HepG2 (cell line): Measurements from ENCODE around the gene LAPTM4A. TPM values are rescaled to one million over a fixed set of nuclear protein-coding genes. Genes with fewer than 3 reads are reported as not detected.

Experiments
- DNMT1 ChIP-seq: sonication (generic); formaldehyde crosslinking; IDR thresholded peaks from 2 replicates; pipeline ENCODE4 v1.5.1; 2020; ENCODE audit warnings: mild to moderate bottlenecking, missing genetic modification reagents
- FOXA3 ChIP-seq: IDR thresholded peaks from 2 replicates; pipeline ENCODE4 v1.6.1; 2016; ENCODE audit warnings: missing genetic modification reagents, missing compliant biosample characterization
- KDM1A ChIP-seq: IDR thresholded peaks from 2 replicates; pipeline ENCODE4 v1.6.1; 2016; ENCODE audit warnings: missing compliant biosample characterization
- KDM5B ChIP-seq: sonication (generic); formaldehyde crosslinking; IDR thresholded peaks from 2 replicates; pipeline ENCODE4 v1.4.0; 2020; ENCODE audit warnings: missing genetic modification reagents, mild to moderate bottlenecking, borderline replicate concordance
- KLF6 ChIP-seq: IDR thresholded peaks from 2 replicates; pipeline ENCODE4 v1.8.0; 2016; ENCODE audit warnings: missing biosample characterization, missing genetic modification reagents
- KMT2B ChIP-seq: IDR thresholded peaks from 2 replicates; pipeline ENCODE4 v1.6.1; 2016; ENCODE audit warnings: missing genetic modification reagents, missing compliant biosample characterization
- MLLT10 ChIP-seq: sonication (generic); formaldehyde crosslinking; IDR thresholded peaks from 2 replicates; pipeline ENCODE4 v1.4.0; 2020; ENCODE audit warnings: missing genetic modification reagents
- RFX3 ChIP-seq: IDR thresholded peaks from 2 replicates; pipeline ENCODE4 v1.6.1; 2016; ENCODE audit warnings: missing biosample characterization, missing genetic modification reagents
- WIZ ChIP-seq: sonication (generic); formaldehyde crosslinking; IDR thresholded peaks from 2 replicates; pipeline ENCODE4 v1.5.1; 2020; ENCODE audit warnings: mild to moderate bottlenecking, missing genetic modification reagents
- ZBTB14 ChIP-seq: sonication (generic); formaldehyde crosslinking; IDR thresholded peaks from 2 replicates; pipeline ENCODE4 v1.4.0; 2020; ENCODE audit warnings: missing genetic modification reagents
- ZBTB4 ChIP-seq: sonication (generic); formaldehyde crosslinking; IDR thresholded peaks from 2 replicates; pipeline ENCODE4 v1.4.0; 2020; ENCODE audit warnings: missing genetic modification reagents, mild to moderate bottlenecking, borderline replicate concordance
- ZFP1 ChIP-seq: IDR thresholded peaks from 2 replicates; pipeline ENCODE4 v1.6.1; 2016
- ZNF101 ChIP-seq: sonication (generic); formaldehyde crosslinking; IDR thresholded peaks from 2 replicates; pipeline ENCODE4 v1.4.0; 2020; ENCODE audit warnings: mild to moderate bottlenecking, low read depth, missing genetic modification reagents, borderline replicate concordance
- ZNF17 ChIP-seq: sonication (generic); formaldehyde crosslinking; IDR thresholded peaks from 2 replicates; pipeline ENCODE4 v1.5.0; 2020; ENCODE audit warnings: mild to moderate bottlenecking, missing genetic modification reagents
- ZNF18 ChIP-seq: sonication (generic); formaldehyde crosslinking; IDR thresholded peaks from 2 replicates; pipeline ENCODE4 v1.8.0; 2022; ENCODE audit warnings: mild to moderate bottlenecking, missing genetic modification reagents; ENCODE audit not compliant: insufficient replicate concordance
- ZNF256 ChIP-seq: sonication (generic); formaldehyde crosslinking; conservative IDR thresholded peaks from 2 replicates; pipeline ENCODE4 v1.4.0; 2020; ENCODE audit warnings: missing genetic modification reagents
- ZNF274 ChIP-seq: sonication (generic); formaldehyde crosslinking; IDR thresholded peaks from 2 replicates; pipeline ENCODE4 v1.5.1; 2020; ENCODE audit warnings: mild to moderate bottlenecking, missing genetic modification reagents
- ZNF468 ChIP-seq: sonication (generic); formaldehyde crosslinking; IDR thresholded peaks from 2 replicates; pipeline ENCODE4 v1.8.0; 2022; ENCODE audit warnings: mild to moderate bottlenecking, moderate library complexity, missing genetic modification reagents
- ZNF569 ChIP-seq: sonication (generic); formaldehyde crosslinking; IDR thresholded peaks from 2 replicates; pipeline ENCODE4 v1.5.0; 2020; ENCODE audit warnings: mild to moderate bottlenecking, missing genetic modification reagents, moderate library complexity, borderline replicate concordance
- ZNF572 ChIP-seq: sonication (generic); formaldehyde crosslinking; IDR thresholded peaks from 2 replicates; pipeline ENCODE4 v1.5.1; 2020; ENCODE audit warnings: mild to moderate bottlenecking, missing genetic modification reagents
- ZNF761 ChIP-seq: sonication (generic); formaldehyde crosslinking; conservative IDR thresholded peaks from 2 replicates; pipeline ENCODE4 v1.4.0; 2020; ENCODE audit warnings: mild to moderate bottlenecking, missing genetic modification reagents
- ZSCAN9 ChIP-seq: IDR thresholded peaks from 2 replicates; pipeline ENCODE4 v1.6.1; 2016; ENCODE audit warnings: borderline replicate concordance
- polyA plus RNA-seq, 8 experiments: library from polyadenylated mRNA; depleted of rRNA in 3 of 8; stranded (reverse) in 7 of 8; unstranded in 1 of 8; fragments of >200 nt; fragmentation: Illumina TruSeq in 4 of 8; extraction: Trizol in 4 of 8; gene quantifications; 2 replicates each; pipeline versions ENCODE4 v1.2.1 to v1.2.3, GENCODE V29; 2011 to 2016; ENCODE audit warnings: low read depth in 4 of 8, missing spikeins in 1 of 8, mixed read lengths in 1 of 8; ENCODE audit not compliant: insufficient read depth in 1 of 8
- total RNA-seq, 5 experiments: library from RNA; depleted of rRNA; stranded (reverse); fragments of >200 nt; fragmentation: Illumina TruSeq; extraction: Trizol; gene quantifications; 2 replicates each; pipeline ENCODE4 v1.2.3, GENCODE V29; 2016; ENCODE audit warnings: low read depth in 1 of 5
- TF ChIP-seq, protein P1 (sequence below): sonication (generic); formaldehyde crosslinking; IDR thresholded peaks from 2 replicates; pipeline ENCODE4 v1.5.0; 2020; ENCODE audit warnings: mild to moderate bottlenecking, missing genetic modification reagents
- TF ChIP-seq, protein P2 (sequence below): IDR thresholded peaks from 2 replicates; pipeline ENCODE4 v1.6.1; 2016; ENCODE audit warnings: low read depth, control low read depth

Gene LAPTM4A
- total and polyA plus RNA-seq, 2 of the 13 experiments (the other 11 are each of a cell fraction or from before 2014, with no cell fraction given) = 116 to 558 TPM

DNA sequence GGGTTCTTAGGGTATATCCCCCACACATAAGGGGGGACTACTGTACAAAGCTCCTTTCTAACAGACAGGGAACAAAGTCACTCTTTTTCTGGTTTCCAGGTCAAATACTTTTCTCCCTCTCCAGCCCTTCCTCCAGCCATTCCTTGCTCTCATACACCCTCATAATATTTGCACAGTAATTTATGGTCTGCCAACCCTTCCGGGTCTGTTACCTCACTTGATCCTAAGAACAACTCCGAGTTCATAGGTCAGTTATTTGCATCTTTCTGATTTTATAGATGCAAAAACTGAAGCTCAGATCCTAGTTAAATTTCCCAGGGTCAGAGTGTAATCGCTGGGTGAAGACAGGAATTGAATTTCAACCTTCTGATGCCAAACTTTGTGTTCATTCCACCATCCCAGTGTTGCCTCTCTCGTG, 24.2 kb downstream of the LAPTM4A start (continued):
- TF ChIP-seq, protein P1, sequence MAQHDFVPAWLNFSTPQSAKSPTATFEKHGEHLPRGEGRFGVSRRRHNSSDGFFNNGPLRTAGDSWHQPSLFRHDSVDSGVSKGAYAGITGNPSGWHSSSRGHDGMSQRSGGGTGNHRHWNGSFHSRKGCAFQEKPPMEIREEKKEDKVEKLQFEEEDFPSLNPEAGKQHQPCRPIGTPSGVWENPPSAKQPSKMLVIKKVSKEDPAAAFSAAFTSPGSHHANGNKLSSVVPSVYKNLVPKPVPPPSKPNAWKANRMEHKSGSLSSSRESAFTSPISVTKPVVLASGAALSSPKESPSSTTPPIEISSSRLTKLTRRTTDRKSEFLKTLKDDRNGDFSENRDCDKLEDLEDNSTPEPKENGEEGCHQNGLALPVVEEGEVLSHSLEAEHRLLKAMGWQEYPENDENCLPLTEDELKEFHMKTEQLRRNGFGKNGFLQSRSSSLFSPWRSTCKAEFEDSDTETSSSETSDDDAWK = no peak
- TF ChIP-seq RFX3 (CRISPR knock-in tag) (no peak), ZBTB4 (CRISPR knock-in tag) (no peak), ZNF256 (no peak), ZNF17 (CRISPR knock-in tag) (no peak), ZSCAN9 (CRISPR knock-in tag) (peak; percentile 75; the same call in 1 of the 2 replicates), ZNF761 (CRISPR knock-in tag) (no peak), KLF6 (CRISPR knock-in tag) (no peak), ZNF468 (CRISPR knock-in tag) (no peak), KMT2B (CRISPR knock-in tag) (peak; percentile 45; the same call in 1 of the 2 replicates), ZNF18 (CRISPR knock-in tag) (no peak), ZNF274 (CRISPR knock-in tag) (no peak), ZNF572 (no peak), KDM5B (CRISPR knock-in tag) (no peak), WIZ (CRISPR knock-in tag) (no peak), MLLT10 (CRISPR knock-in tag) (no peak), DNMT1 (no peak), FOXA3 (CRISPR knock-in tag) (peak; percentile 74), ZBTB14 (CRISPR knock-in tag) (no peak), ZNF101 (no peak), ZFP1 (CRISPR knock-in tag) (no peak), ZNF569 (CRISPR knock-in tag) (no peak), KDM1A (CRISPR knock-in tag) (no peak)
- TF ChIP-seq, protein P2, sequence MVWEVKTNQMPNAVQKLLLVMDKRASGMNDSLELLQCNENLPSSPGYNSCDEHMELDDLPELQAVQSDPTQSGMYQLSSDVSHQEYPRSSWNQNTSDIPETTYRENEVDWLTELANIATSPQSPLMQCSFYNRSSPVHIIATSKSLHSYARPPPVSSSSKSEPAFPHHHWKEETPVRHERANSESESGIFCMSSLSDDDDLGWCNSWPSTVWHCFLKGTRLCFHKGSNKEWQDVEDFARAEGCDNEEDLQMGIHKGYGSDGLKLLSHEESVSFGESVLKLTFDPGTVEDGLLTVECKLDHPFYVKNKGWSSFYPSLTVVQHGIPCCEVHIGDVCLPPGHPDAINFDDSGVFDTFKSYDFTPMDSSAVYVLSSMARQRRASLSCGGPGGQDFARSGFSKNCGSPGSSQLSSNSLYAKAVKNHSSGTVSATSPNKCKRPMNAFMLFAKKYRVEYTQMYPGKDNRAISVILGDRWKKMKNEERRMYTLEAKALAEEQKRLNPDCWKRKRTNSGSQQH = no peak
